Kidney (tissue), 14 donors: ENCODE measurements around the gene CASP9. TPM values are rescaled to one million over a fixed set of nuclear protein-coding genes. Genes with fewer than 3 reads are reported as not detected.

Source experiments
- DNase-seq, 5 donors: peaks; one replicate each; pipeline ENCODE4 v3.0.0-alpha.2; 2013 to 2020
- FAIRE-seq: peaks from 2 replicates; lab custom pipeline; 2012; peaks lifted over from hg19 to GRCh38; lab: Jason Lieb, UNC
- H3K27ac ChIP-seq, 2 donors: one replicate each; pipeline ENCODE4 v1.7.0; 2013; ENCODE audit warnings: low read depth in 2 of 2, low read length in 2 of 2, inconsistent platforms in 1 of 2
- H3K27me3 ChIP-seq: one replicate; pipeline ENCODE4 v1.7.1; 2013; ENCODE audit warnings: low read length, inconsistent platforms; ENCODE audit not compliant: control insufficient read depth, insufficient read depth
- H3K36me3 ChIP-seq, 3 donors: one replicate each; pipeline versions ENCODE4 v1.7.0 to v1.7.1; 2013; ENCODE audit warnings: low read length in 3 of 3, control low read depth in 1 of 3, inconsistent platforms in 1 of 3; ENCODE audit not compliant: insufficient read depth in 3 of 3, control insufficient read depth in 2 of 3
- H3K4me1 ChIP-seq, 3 donors: one replicate each; pipeline versions ENCODE4 v1.7.0 to v1.7.1; 2013; ENCODE audit warnings: low read length in 3 of 3, inconsistent platforms in 1 of 3, low read depth in 1 of 3; ENCODE audit not compliant: control insufficient read depth in 2 of 3, insufficient read depth in 2 of 3
- H3K4me3 ChIP-seq, 3 donors: one replicate each; pipeline versions ENCODE4 v1.7.0 to v1.8.1; 2013; ENCODE audit warnings: low read length in 3 of 3, control low read depth in 1 of 3, inconsistent platforms in 1 of 3
- H3K9ac ChIP-seq, 3 donors: one replicate each; pipeline versions ENCODE4 v1.7.0 to v1.7.1; 2013; ENCODE audit warnings: low read length in 3 of 3, control low read depth in 1 of 3, inconsistent platforms in 1 of 3
- H3K9me3 ChIP-seq, 3 donors: one replicate each; pipeline versions ENCODE4 v1.7.0 to v1.7.1; 2013; ENCODE audit warnings: low read length in 3 of 3, control low read depth in 1 of 3, inconsistent platforms in 1 of 3; ENCODE audit not compliant: control insufficient read depth in 2 of 3, insufficient read depth in 1 of 3
- CTCF ChIP-seq: IDR thresholded peaks from 3 replicates; pipeline ENCODE4 v1.5.1; 2012; ENCODE audit warnings: mild to moderate bottlenecking, moderate library complexity, borderline replicate concordance; ENCODE audit not compliant: insufficient read depth; ENCODE audit errors: extremely low read depth
- intact Hi-C: fragments of 100-400 bp; cut with DNase I; formaldehyde crosslinking; loops from one replicate; pipeline ENCODE4 v1.11.1; 2022
- polyA plus RNA-seq: library from polyadenylated mRNA; stranded (reverse); fragments of 350-450 nt; fragmentation: Illumina TruSeq; extraction: RNeasy Lipid Tissue Mini Kit (QIAGEN cat#74804); gene quantifications from one replicate; pipeline ENCODE4 v1.2.3, GENCODE V29; 2014; ENCODE audit warnings: low read depth, low replicate concordance; ENCODE audit not compliant: insufficient read depth
- total RNA-seq: library from RNA; stranded (reverse); fragmentation: NEBNext Ultra II Directional; extraction: Animal tissue kit (Norgen Biotek cat#: 25700); gene quantifications from one replicate; pipeline ENCODE4 v1.2.1, GENCODE V29; 2021
- donor health status: control.
- donor health status: control.
- donor health status: control.
- donor health status: control.
- donor health status: control.
- donor health status: DM: yes; HTN: yes; CAD: no.
- donor health status: Normal renal cell carcinoma (clear cell type).

Gene CASP9
- total and polyA plus RNA-seq, 2 donors from 2014 or later, result 18.2 to 20.1 TPM

- no peaks in the 10 kb centered on the region for H3K36me3 ChIP-seq
- no peaks in the 10 kb centered on the region for H3K9me3 ChIP-seq
- no peak within 1 kb of the TSS for H3K4me3 ChIP-seq
- H3K9ac ChIP-seq, result no peak within 1 kb of the TSS
- no peak within 1 kb of the TSS for H3K27ac ChIP-seq
- no peak for TF ChIP-seq CTCF
- H3K4me1 ChIP-seq, result no peaks in the 10 kb centered on the region
- no peak for FAIRE-seq
- no peaks in the 10 kb centered on the region for H3K27me3 ChIP-seq
- no peak for DNase-seq
- intact Hi-C loops, result no loop called here
Measured at GRCh38 chr1:15456313-15456954, 67.6 kb downstream of the CASP9 start, which contains the start of gene CELA2A. Gene CELA2A, plus strand, starts transcription at chr1:15456732. Its CDS starts 22 bp downstream, at chr1:15456754.

GRCh38 chr1:15455522-15455921 is 68.5 kb downstream of the CASP9 start:
- no peaks in the 10 kb centered on the region for H3K27me3 ChIP-seq
- no peak overlapping the region for H3K27ac ChIP-seq
- no peak overlapping the region for H3K9ac ChIP-seq
- H3K4me3 ChIP-seq, result no peak overlapping the region
- intact Hi-C loops, result no loop called here
- H3K36me3 ChIP-seq, result no peaks in the 10 kb centered on the region
- no peak for DNase-seq
- H3K4me1 ChIP-seq, result no peaks in the 10 kb centered on the region
- FAIRE-seq, result no peak
- H3K9me3 ChIP-seq, result no peaks in the 10 kb centered on the region
- TF ChIP-seq CTCF, result no peak

- H3K4me1 ChIP-seq, result no peaks in the 10 kb centered on the region
Measured at GRCh38 chr1:15454256-15454655, 69.8 kb downstream of the CASP9 start.

More at GRCh38 chr1:15454256-15454655, 69.8 kb downstream of the CASP9 start:
- intact Hi-C loops, result no loop called here
- Histone ChIP-seq H3K36me3 (no peaks in the 10 kb centered on the region), H3K27ac (no peak overlapping the region), H3K4me3 (no peak overlapping the region), H3K9me3 (no peaks in the 10 kb centered on the region), H3K27me3 (no peaks in the 10 kb centered on the region), H3K9ac (no peak overlapping the region)
- FAIRE-seq (no peak), DNase-seq (no peak)
- TF ChIP-seq CTCF, result no peak
